HUES6 (cell line): Measurements from ENCODE around the gene FOLH1.
"Not testable (repeated sequence)": the region's sequence is repeated elsewhere in the genome, so short reads cannot be mapped to it uniquely, and the experiment has no call there.

Source experiments
- H3K27ac ChIP-seq: 2 replicates; pipeline ENCODE4 v1.7.0; 2013; ENCODE audit warnings: low read depth, mild to moderate bottlenecking, low read length, inconsistent platforms
- H3K27me3 ChIP-seq: 2 replicates; pipeline ENCODE4 v1.6.1; 2013; ENCODE audit warnings: low read length; ENCODE audit not compliant: control insufficient read depth, insufficient read depth
- H3K36me3 ChIP-seq: 2 replicates; pipeline ENCODE4 v1.6.1; 2013; ENCODE audit warnings: low read length; ENCODE audit not compliant: control insufficient read depth, insufficient read depth
- H3K4me1 ChIP-seq: 2 replicates; pipeline ENCODE4 v1.6.1; 2013; ENCODE audit warnings: low read length; ENCODE audit not compliant: control insufficient read depth, insufficient read depth
- H3K4me3 ChIP-seq: 2 replicates; pipeline ENCODE4 v1.5.1; 2013; ENCODE audit warnings: low read depth, low read length
- H3K9ac ChIP-seq: one replicate; pipeline ENCODE4 v1.6.1; 2013; ENCODE audit warnings: mild to moderate bottlenecking, low read length
- H3K9me3 ChIP-seq: 2 replicates; pipeline ENCODE4 v1.6.1; 2013; ENCODE audit warnings: low read depth, low read length; ENCODE audit not compliant: control insufficient read depth, insufficient read depth

The FOLH1 gene

DNA sequence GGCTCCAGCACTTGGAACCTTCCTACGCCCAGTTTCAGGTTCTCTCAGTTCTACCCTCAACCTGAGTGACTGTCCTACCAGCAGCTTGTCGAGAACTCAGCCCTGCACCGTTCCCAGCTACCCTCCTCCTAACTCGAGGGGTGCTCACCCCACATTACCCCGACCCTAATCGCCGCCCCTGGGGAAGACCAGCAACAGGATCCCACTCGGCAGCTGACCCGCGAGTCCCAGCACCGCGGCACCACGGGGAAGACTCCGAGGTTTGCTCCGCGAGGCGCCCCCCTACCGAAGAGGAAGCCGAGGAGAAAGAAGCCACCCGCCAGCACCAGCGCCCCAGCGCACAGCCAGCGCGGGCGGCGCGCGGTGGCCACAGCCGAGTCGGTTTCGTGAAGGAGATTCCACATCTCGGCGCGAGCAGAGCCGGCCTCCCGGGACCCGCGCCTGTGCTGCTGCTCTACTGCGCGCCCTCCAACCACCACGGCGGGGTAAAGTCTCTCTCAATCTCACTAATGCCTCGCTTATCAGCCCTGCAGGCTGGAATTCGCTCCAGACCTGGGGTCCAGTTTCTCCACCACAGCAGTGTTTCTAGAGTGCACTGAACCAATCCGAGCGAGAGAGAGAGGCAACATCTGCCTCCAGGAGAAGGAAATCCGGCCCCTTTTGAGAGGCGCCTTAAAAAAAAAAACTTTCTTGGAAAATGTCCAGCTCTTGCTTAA, at the start of gene FOLH1:
TSS of gene FOLH1 (minus strand) at position 597 of the 716 bp plus-strand sequence. CDS start at position 404, 193 bp downstream.
- Histone ChIP-seq H3K4me3 (peak within 1 kb of the TSS; percentile 58), H3K27me3 (peaks cover 23% of the 10 kb centered on the region), H3K9ac (peak within 1 kb of the TSS; percentile 45), H3K36me3 (no peaks in the 10 kb centered on the region), H3K9me3 (no peaks in the 10 kb centered on the region), H3K4me1 (no peaks in the 10 kb centered on the region), H3K27ac (no peak within 1 kb of the TSS)

DNA sequence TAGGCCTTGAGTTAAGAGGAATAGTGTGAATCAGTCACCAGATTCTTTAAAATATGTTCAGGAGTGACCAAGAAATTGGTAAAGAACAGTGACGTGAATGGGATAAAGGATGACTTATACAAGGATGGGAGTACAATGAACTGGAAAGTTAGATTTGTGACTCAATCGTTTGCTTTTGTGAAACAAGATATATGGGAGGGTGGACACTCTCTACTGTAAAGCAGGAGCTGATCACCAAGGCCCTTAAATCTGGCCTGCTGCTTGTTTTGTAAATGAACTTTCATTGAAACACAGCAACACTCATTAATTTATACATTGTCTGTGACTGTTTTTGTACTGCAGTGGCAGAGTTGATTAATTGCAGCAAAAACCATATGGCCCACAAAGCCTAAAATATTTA, 46.7 kb upstream of the FOLH1 start:
- H3K36me3 ChIP-seq, H3K9me3 ChIP-seq, H3K27ac ChIP-seq, H3K27me3 ChIP-seq, H3K9ac ChIP-seq, H3K4me1 ChIP-seq, H3K4me3 ChIP-seq: not testable (repeated sequence)

GRCh38 chr11:49251212-49251611, 42.8 kb upstream of the FOLH1 start:
- H3K9me3 ChIP-seq, H3K27ac ChIP-seq, H3K36me3 ChIP-seq, H3K4me3 ChIP-seq, H3K4me1 ChIP-seq, H3K27me3 ChIP-seq, H3K9ac ChIP-seq: not testable (repeated sequence)

GRCh38 chr11:49250398-49251115, 42.2 kb upstream of the FOLH1 start:
- H3K4me3 ChIP-seq, H3K27ac ChIP-seq, H3K27me3 ChIP-seq, H3K9ac ChIP-seq, H3K36me3 ChIP-seq, H3K4me1 ChIP-seq, H3K9me3 ChIP-seq: not testable (repeated sequence)

DNA sequence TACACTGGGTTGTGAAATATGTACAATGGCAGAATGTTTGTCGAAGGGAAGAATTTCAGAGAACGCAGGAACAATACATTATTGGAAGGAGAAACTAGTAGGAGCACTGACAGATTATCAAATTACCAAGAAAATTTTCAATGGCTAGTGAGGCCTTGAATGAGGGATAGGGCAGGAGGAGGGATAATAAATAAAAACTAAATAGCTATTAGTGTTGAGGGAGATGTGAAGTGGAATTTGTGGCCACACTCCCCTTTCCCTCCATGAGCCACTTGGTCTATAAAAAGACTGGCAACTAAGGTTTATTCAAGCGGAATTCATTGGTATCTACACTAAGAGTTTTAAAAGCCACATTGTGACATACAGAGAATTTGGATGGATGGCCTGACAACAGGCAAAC, 41.0 kb upstream of the FOLH1 start:
- H3K36me3 ChIP-seq, H3K9ac ChIP-seq, H3K9me3 ChIP-seq, H3K27ac ChIP-seq, H3K4me3 ChIP-seq, H3K27me3 ChIP-seq, H3K4me1 ChIP-seq: not testable (repeated sequence)

- H3K9ac ChIP-seq, H3K27ac ChIP-seq: not testable (repeated sequence)
Observed at GRCh38 chr11:49233685-49234084, 25.3 kb upstream of the FOLH1 start.

GRCh38 chr11:49233019-49233418, 24.6 kb upstream of the FOLH1 start:
- not testable (repeated sequence) for H3K4me1 ChIP-seq, H3K27ac ChIP-seq, H3K9ac ChIP-seq, H3K36me3 ChIP-seq, H3K9me3 ChIP-seq, H3K4me3 ChIP-seq, H3K27me3 ChIP-seq

More at GRCh38 chr11:49233685-49234084, 25.3 kb upstream of the FOLH1 start:
- H3K27me3 ChIP-seq, H3K9me3 ChIP-seq, H3K4me1 ChIP-seq, H3K36me3 ChIP-seq, H3K4me3 ChIP-seq: not testable (repeated sequence)

DNA sequence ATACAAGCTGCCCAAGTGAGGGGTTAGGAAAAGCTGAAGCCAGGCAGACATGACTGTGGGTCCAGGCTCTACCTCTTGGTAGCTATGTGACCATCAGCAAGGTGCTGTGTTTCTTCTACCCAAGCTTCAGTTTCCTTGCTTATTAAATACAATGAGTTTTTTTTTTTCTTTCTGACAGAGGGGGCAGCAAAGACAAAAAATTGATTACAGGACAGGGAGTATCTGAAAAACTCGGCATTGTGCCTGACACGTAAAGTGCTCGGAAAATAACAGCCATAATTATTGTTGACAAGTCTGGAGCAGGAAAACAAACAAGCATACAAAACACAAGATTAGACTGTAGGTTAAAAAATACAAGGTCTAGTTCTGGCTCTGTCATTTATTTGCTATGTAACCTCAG, 23.3 kb upstream of the FOLH1 start:
- H3K27ac ChIP-seq, H3K36me3 ChIP-seq, H3K9me3 ChIP-seq, H3K27me3 ChIP-seq, H3K4me1 ChIP-seq, H3K4me3 ChIP-seq, H3K9ac ChIP-seq: not testable (repeated sequence)

DNA sequence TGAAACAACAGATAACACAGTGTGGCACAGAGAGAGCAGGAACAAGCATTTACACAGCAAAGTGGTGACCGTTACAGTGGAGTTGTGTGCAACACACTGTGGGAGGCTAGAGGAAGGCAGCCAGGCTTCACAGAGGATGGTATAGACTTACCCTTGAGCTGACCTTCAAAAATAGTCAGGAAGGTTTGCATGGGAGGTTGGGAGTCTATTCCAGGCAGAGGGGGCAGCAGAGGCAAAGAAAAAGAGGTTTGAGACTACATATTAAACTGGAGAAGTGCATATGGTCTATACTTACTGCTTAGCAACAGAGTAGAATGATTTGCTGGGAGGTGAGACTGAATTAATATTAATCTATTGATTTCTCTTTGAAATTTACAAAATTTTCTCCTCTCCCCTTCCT, 22.1 kb upstream of the FOLH1 start:
- H3K36me3 ChIP-seq, H3K27ac ChIP-seq, H3K9me3 ChIP-seq, H3K27me3 ChIP-seq, H3K4me3 ChIP-seq, H3K4me1 ChIP-seq, H3K9ac ChIP-seq: not testable (repeated sequence)

DNA sequence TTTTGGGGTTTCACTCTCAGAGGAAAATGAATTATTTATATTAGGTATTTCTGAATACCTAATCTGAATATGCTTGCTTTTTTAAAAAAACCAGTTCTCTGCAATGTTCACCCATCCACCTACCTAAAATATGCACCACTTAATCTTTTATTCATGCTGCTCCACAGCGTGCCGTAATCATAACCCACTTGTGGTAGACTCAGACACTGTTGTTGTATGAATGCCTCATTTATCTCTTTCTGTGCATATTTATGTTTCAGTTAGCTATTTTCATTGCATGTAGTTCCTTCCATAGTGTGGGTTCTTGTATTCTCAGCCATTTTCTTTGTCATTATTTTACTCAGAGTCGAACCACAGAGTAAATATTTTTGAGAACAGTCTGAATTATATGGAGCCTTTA, 21.6 kb upstream of the FOLH1 start:
- H3K4me3 ChIP-seq, H3K4me1 ChIP-seq, H3K27me3 ChIP-seq, H3K36me3 ChIP-seq, H3K27ac ChIP-seq, H3K9me3 ChIP-seq, H3K9ac ChIP-seq: not testable (repeated sequence)

DNA sequence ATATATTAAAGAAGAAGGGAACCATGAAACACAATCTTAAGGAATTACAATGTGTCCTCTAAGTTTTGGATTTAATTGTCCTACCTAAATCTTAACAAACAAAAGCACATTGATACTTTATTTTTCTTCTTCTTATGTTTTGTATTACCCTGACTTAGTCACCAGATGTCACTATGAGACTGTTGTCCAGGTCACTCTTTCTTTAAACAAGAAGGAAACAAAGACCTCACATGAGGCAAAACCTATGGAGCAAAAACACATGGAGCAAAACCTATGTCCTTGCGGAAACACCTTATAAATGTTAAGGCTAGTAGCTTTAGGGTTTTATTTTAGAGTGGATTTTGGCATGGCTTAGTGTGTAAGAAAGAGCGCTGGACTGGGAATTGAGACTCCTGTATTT, 20.7 kb upstream of the FOLH1 start:
- not testable (repeated sequence) for H3K27me3 ChIP-seq, H3K9me3 ChIP-seq, H3K9ac ChIP-seq, H3K4me1 ChIP-seq, H3K27ac ChIP-seq, H3K4me3 ChIP-seq, H3K36me3 ChIP-seq
